ENCODE measurements around the gene EYA2.
A peak's percentile ranks its signal among the peaks of the same experiment; 100 is the strongest.

EYA2 gene

GRCh38 chr20:47196091-47197081 lies 301.7 kb downstream of the EYA2 start:
- no peak overlapping the region for H3K4me3 ChIP-seq (ENCODE audit: low read length)
- peak; percentile 89 for TF ChIP-seq CTCF (IDR thresholded peaks at IDR 0.05; ENCODE audit: insufficient read depth, low read depth, low read length, missing control alignments)

GRCh38 chr20:47198254-47198671 lies 303.6 kb downstream of the EYA2 start:
- H3K4me3 ChIP-seq (ENCODE audit: low read length) = no peak overlapping the region
- peak; percentile 71 for DNase-seq (ENCODE audit: low read depth)
- TF ChIP-seq CTCF (IDR thresholded peaks at IDR 0.05; ENCODE audit: insufficient read depth, low read depth, low read length, missing control alignments) = no peak

More at GRCh38 chr20:47196091-47197081, 301.7 kb downstream of the EYA2 start:
- peak; percentile 67 for DNase-seq (ENCODE audit: low read depth)

GRCh38 chr20:47198996-47199552 lies 304.4 kb downstream of the EYA2 start:
- no peak for DNase-seq (ENCODE audit: low read depth)
- TF ChIP-seq CTCF (IDR thresholded peaks at IDR 0.05; ENCODE audit: insufficient read depth, low read depth, low read length, missing control alignments) = no peak
- no peak overlapping the region for H3K4me3 ChIP-seq (ENCODE audit: low read length)

DNA sequence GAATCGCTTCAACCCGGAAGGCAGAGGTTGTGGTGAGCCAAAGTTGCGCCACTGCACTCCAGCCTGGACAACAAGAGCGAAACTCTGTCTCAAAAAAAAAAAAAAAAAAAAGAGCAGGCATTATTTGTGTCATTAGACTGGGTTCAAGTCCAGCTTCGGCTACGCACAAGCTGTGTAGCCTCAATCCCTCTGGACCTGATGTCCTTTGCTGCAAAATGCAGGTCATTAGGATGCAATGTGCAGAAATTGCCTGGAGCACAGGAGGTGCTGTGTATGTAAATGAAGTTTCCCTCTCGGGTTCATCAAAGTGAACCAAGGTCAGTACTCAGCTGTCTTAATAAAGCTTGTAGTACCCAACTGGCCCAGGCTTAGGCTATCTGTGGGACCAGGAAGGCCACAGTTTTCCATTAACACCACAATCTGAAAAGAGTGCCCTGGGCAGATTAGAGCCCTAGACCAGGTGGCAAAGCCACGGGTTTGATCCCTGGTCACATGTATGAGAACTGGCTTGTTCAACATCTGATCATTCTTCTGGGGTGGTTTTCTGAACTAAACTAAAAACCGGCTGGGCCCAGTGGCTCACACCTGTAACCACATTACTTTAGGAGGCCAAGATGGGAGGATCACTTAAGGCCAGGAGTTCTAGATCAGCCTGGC lies 306.6 kb downstream of the EYA2 start:
- H3K4me3 ChIP-seq (ENCODE audit: low read length) = no peak overlapping the region
- no peak for DNase-seq (ENCODE audit: low read depth)
- no peak for TF ChIP-seq CTCF (IDR thresholded peaks at IDR 0.05; ENCODE audit: insufficient read depth, low read depth, low read length, missing control alignments)

GRCh38 chr20:47202733-47203667 lies 308.4 kb downstream of the EYA2 start:
- DNase-seq (ENCODE audit: low read depth) = no peak
- H3K4me3 ChIP-seq (ENCODE audit: low read length) = no peak overlapping the region
- no peak for TF ChIP-seq CTCF (IDR thresholded peaks at IDR 0.05; ENCODE audit: insufficient read depth, low read depth, low read length, missing control alignments)

All from epithelial cell of esophagus (primary cell).